Activated CD4-positive, CD25-positive, alpha-beta regulatory T cell treated with anti-CD3 and anti-CD28 coated beads, Interleukin-2, amount 50 U/mL, for 72 hours (primary cell): ENCODE data around the gene C2.
"Not testable (repeated sequence)": the region's sequence is repeated elsewhere in the genome, so short reads cannot be mapped to it uniquely, and the experiment has no call there.

Experiments
- DNase-seq: peaks from one replicate; pipeline ENCODE4 v3.0.0; 2021

The C2 gene

DNA sequence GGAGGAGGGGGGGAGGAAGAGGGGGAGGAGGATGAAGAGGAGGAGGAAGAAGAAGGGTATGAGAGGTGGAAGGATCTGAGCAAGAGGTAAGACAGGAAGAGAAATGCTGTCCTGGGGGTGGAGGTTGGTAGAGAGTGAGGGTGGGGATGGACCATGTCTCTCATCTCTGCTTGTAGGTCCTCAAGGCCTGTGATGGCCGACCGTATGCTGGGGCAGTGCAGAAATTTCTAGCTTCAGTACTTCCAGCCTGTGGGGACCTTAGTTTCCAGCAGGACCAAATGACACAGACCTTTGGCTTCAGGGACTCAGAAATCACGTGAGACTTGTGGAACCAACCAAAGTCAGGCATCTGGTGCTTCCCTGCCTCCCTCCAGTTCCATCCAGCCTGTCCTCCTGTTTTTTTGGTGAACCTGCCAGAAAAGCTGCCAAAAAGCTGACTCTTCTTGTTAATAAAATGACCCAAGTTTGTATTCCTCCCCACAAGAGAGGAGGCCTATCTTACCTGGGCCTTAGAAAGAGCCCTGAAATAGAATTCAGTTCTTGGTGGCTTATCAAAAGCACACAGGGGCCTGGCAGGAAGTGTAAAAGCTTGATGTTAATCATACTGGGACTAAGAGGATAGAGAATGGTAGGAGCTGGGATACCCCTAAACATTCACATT, 51.9 kb downstream of the C2 start:
- no peak for DNase-seq

DNA sequence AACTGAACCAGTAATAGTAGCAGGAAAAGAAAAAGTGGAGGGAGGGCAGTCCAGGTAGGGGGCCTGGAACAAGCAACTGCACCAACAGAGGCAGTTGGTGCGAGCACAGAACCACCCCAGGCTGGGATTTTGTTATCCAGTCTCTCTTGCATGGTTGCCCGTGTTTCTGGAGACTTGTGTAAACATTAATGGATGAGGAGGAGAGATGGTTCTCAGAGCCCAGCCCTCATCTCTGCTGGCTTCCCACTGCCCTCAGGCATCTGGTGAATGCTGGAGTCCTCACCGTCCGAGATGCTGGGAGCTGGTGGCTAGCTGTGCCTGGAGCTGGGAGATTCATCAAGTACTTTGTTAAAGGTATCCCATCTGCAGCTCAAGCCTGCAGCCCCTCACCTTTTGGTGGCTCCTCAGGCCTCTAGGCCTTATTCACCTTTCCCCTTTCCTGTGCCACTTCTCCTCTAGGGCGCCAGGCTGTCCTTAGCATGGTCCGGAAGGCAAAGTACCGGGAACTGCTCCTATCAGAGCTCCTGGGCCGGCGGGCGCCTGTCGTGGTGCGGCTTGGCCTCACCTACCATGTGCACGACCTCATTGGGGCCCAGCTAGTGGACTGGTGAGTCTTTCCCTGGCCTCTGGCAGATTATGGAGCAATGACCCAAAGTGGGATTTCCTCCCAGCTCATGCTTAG, 52.8 kb downstream of the C2 start:
- not testable (repeated sequence) for DNase-seq

DNA sequence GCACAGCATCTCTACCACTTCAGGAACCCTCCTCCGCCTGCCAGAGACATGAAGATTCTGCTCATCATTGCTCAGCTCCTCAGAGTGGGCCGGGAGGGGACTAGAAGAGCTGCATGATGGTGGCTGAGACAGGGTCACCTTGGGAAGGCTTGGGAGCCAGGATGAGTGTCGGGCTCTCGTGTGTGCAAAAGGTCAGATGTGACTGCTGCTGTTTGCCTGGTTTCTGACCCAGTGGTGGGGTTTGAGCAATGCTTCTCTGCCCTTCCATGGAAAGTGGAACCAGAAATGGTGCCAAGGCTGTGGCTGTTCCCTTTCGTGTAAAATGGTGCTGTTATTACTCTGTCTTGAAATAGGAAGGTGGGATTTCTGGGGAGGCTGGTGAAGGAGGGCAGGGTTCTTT, 53.5 kb downstream of the C2 start:
- not testable (repeated sequence) for DNase-seq

DNA sequence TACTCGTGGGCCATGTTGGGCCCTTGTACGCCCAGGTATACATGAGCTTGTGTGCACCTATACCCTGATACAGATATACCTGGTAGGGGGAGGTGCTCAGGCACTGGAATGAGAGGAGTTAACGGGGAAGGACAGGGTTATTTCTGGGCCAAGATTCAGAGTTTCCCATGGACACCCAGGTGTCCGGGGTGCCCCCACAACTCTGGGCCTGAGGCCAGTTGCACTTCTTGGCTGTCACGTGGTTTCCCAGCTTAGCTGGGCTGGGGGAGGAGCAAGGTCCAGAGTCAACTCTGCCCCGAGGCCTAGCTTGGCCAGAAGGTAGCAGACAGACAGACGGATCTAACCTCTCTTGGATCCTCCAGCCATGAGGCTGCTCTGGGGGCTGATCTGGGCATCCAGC, 54.2 kb downstream of the C2 start, which contains the start of gene C4A:
C4A (plus strand) TSS at position 314 of the 400 bp plus-strand sequence; CDS start at position 365, 51 bp downstream.
- DNase-seq: not testable (repeated sequence)

DNA sequence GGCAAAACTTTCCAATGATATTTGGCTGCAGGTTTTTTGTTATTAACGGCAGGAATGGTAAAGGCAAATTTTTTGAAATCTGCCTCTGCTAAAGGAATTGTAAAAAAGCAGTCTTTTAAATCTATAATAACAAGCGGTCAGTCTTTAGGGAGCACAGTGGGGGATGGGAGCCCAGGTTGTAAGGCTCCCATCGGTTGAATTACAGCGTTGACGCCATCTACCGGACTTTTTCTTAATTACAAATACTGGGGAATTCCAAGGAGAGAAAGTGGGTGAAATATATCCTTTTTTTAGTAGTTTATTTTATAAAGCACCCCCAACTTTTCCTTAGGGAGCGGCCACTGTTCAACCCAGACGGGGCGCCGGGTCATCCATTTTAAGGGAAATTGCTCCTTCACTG, 61.8 kb downstream of the C2 start:
- DNase-seq: not testable (repeated sequence)

- not testable (repeated sequence) for DNase-seq
Observed at GRCh38 chr6:31994421-31994820, 66.9 kb downstream of the C2 start.
